Measurements from ENCODE around the gene PITX3. TPM values are rescaled to one million over a fixed set of nuclear protein-coding genes. Genes with fewer than 3 reads are reported as not detected.
A peak's percentile ranks its signal among the peaks of the same experiment; 100 is the strongest.

Gene PITX3
- total and polyA plus RNA-seq, 9 of the 15 experiments (the other 6 are each of a cell fraction or from before 2014, with no cell fraction given), result 0.30 to 0.98 (median 0.95) TPM; not detected in 6

- TF ChIP-seq VEZF1 (CRISPR knock-in tag; IDR thresholded peaks at IDR 0.05) (no peak), U2AF2 (optimal IDR thresholded peaks at IDR 0.05; ENCODE audit: low read depth, low read length) (no peak), JUND (IDR thresholded peaks at IDR 0.05; ENCODE audit: borderline replicate concordance, low read depth, low read length) (no peak), JUND (tag; IDR thresholded peaks at IDR 0.05; ENCODE audit: borderline replicate concordance, low read depth, low read length) (no peak), RHOXF2B (CRISPR knock-in tag; conservative IDR thresholded peaks at IDR 0.05) (no peak), SMAD4 (CRISPR knock-in tag; conservative IDR thresholded peaks at IDR 0.05) (0 out of 2 replicates have a peak, but pooled peaks have one; percentile 27), CGGBP1 (CRISPR knock-in tag; IDR thresholded peaks at IDR 0.05) (no peak), PTBP1 (IDR thresholded peaks at IDR 0.05; ENCODE audit: low read depth, low read length) (no peak), NR0B1 (IDR thresholded peaks at IDR 0.05; ENCODE audit: partially characterized antibody) (no peak), BCLAF1 (IDR thresholded peaks at IDR 0.05; ENCODE audit: borderline replicate concordance in 1 of 2, control insufficient read depth in 1 of 2, low read depth in 2 of 2, low read length in 1 of 2) (no peak), NCOA4 (IDR thresholded peaks at IDR 0.05; ENCODE audit: partially characterized antibody) (no peak), FOXO4 (CRISPR knock-in tag; IDR thresholded peaks at IDR 0.05) (no peak), IFI16 (CRISPR knock-in tag; IDR thresholded peaks at IDR 0.05) (no peak), FIP1L1 (IDR thresholded peaks at IDR 0.05; ENCODE audit: low read depth, low read length, poor library complexity, severe bottlenecking) (no peak), SIN3B (IDR thresholded peaks at IDR 0.05; ENCODE audit: low read depth) (no peak), NRF1 (conservative IDR thresholded peaks at IDR 0.05 in 1 of 2, IDR thresholded peaks at IDR 0.05 in 1 of 2) (peak; percentile 81 to 84), TEAD2 (tag; IDR thresholded peaks at IDR 0.05) (no peak), NFE2 (IDR thresholded peaks at IDR 0.05; ENCODE audit: low read depth) (no peak), FOS (IDR thresholded peaks at IDR 0.05; ENCODE audit: extremely low read depth, insufficient read length) (peak; percentile 56), CHD1 (IDR thresholded peaks at IDR 0.05; ENCODE audit: low read length) (no peak)
Observed at GRCh38 chr10:102225646-102226541, 15.4 kb downstream of the PITX3 start, which contains the start of gene ELOVL3 (continued).
